ENCODE data around the gene ADAMTSL1. TPM values are rescaled to one million over a fixed set of nuclear protein-coding genes. Genes with fewer than 3 reads are reported as not detected.

Gene ADAMTSL1
- total and polyA plus RNA-seq, 8 donors, result 1.1 to 98.8 (median 8.4) TPM

DNA sequence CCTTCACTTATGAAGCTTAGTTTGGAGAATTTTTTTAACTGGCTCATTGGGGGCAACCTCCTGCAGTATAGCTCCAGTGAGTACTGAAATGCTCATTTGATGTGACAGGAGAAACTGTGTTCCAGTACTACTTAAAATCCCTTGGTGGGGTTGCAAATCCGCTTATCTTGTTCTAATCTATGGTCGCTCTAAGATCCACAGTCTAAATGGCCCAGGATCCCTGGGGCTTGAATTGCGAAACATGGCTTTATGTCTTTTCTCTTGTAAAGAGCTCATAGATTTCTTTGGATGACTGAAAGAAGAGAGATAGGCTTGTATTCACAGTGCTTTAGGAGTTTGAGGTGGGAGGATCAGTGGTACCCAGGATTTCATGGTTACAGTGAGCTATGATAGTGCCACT lies 52.7 kb downstream of the ADAMTSL1 start:
- Histone ChIP-seq H3K36me3 (no peaks in the 10 kb centered on the region), H3K4me3 (no peak overlapping the region), H3K9me3 (no peaks in the 10 kb centered on the region), H3K4me1 (no peaks in the 10 kb centered on the region), H3K27ac (no peak overlapping the region), H3K27me3 (no peaks in the 10 kb centered on the region)
- intact Hi-C loops (cut with DNase I; ENCODE audit: low total_unique reads), result no loop called here
- DNase-seq, result no peak
- TF ChIP-seq EP300 (IDR thresholded peaks at IDR 0.05), result no peak
- TF ChIP-seq POLR2AphosphoS5 (IDR thresholded peaks at IDR 0.05), result no peak
- no peak for TF ChIP-seq POLR2A (IDR thresholded peaks at IDR 0.05)
- TF ChIP-seq, protein P1, sequence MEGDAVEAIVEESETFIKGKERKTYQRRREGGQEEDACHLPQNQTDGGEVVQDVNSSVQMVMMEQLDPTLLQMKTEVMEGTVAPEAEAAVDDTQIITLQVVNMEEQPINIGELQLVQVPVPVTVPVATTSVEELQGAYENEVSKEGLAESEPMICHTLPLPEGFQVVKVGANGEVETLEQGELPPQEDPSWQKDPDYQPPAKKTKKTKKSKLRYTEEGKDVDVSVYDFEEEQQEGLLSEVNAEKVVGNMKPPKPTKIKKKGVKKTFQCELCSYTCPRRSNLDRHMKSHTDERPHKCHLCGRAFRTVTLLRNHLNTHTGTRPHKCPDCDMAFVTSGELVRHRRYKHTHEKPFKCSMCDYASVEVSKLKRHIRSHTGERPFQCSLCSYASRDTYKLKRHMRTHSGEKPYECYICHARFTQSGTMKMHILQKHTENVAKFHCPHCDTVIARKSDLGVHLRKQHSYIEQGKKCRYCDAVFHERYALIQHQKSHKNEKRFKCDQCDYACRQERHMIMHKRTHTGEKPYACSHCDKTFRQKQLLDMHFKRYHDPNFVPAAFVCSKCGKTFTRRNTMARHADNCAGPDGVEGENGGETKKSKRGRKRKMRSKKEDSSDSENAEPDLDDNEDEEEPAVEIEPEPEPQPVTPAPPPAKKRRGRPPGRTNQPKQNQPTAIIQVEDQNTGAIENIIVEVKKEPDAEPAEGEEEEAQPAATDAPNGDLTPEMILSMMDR (IDR thresholded peaks at IDR 0.05), result no peak
- WGBS, 5 donors, result 91 to 95% (median 93%) methylated on average over 3 of the region's 3 CpGs

DNA sequence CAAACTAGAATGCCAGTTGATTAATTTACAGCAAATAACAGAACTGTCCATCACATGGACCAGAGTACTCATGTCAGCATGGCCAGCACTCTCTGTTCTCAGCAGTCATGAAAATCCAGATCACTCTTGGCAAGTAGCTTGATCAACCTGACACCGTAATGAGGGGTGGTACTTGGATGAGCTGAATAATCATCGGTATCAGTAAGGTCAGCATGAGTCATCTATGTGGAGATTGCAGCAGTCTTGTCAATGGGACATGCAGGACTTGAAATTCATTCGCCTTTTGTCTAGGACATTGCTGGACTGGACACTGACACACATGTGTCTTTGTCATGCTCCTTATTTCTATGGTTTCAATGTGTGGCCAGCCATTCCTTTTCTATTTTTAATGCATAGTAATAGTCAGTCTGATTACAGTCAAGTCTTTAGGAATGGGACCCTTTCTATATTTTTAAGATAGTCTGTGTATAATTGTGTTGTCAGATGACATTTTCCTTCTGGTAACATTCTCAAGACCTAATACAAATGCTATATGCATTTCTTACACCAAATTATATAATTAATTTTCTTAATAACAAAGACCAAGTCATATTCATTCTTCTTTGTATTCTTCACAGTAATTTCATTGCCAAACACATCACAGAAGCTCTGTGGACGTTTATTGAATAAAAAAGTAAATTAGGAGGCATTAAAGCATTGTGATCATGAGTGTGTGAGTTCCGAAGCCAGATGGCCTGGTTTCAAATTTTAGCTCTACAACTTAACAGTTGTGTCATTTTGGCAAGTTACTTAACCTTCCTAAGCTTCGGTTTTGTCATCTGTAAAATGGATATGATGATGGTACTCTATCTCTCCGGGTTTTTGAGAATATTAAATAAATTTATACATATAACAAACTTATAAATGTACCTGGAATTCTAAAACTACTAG lies 57.4 kb downstream of the ADAMTSL1 start:
- no peak overlapping the region for H3K4me3 ChIP-seq
- no peak for TF ChIP-seq POLR2AphosphoS5 (IDR thresholded peaks at IDR 0.05)
- TF ChIP-seq POLR2A (IDR thresholded peaks at IDR 0.05), result no peak
- TF ChIP-seq EP300 (IDR thresholded peaks at IDR 0.05), result no peak
- TF ChIP-seq, protein P1 (IDR thresholded peaks at IDR 0.05), result no peak
- no peak overlapping the region for H3K27ac ChIP-seq
- intact Hi-C loops (cut with DNase I; ENCODE audit: low total_unique reads), result no loop called here
- peaks cover 0 to 7% (median 0%) of the 10 kb centered on the region in 4 donors for H3K36me3 ChIP-seq
- peak in 1 of 2 donors; percentile 20 for DNase-seq
- WGBS, 5 donors, result 72 to 84% (median 79%) methylated on average over 7 of the region's 7 CpGs
- H3K4me1 ChIP-seq, result no peaks in the 10 kb centered on the region
- no peaks in the 10 kb centered on the region for H3K27me3 ChIP-seq
- peaks cover 3 to 19% (median 16%) of the 10 kb centered on the region in 4 donors for H3K9me3 ChIP-seq

DNA sequence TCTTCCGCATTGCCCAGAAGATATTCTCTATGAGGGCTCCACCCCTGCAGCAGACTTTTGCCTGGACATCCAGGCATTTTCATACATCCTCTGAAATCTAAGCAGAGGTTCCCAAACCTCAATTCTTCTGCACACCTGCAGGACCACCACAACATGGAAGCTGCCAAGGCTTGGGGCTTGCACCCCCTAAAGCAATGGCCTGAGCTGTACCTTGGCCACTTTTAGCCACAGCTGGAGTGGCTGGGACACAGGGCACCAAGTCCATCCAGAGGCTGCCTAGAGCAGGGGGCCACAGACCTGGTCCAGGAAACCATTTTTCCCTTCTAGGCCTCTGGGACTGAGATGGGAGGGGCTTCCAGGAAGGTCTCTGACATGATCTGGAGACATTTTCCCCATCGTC lies 60.7 kb downstream of the ADAMTSL1 start:
- Histone ChIP-seq H3K27me3 (no peaks in the 10 kb centered on the region), H3K4me3 (no peak overlapping the region), H3K36me3 (peaks cover 0 to 7% (median 0%) of the 10 kb centered on the region in 4 donors), H3K4me1 (no peaks in the 10 kb centered on the region), H3K9me3 (peaks cover 3 to 19% (median 16%) of the 10 kb centered on the region in 4 donors), H3K27ac (no peak overlapping the region)
- no peak for TF ChIP-seq POLR2AphosphoS5 (IDR thresholded peaks at IDR 0.05)
- no peak for TF ChIP-seq POLR2A (IDR thresholded peaks at IDR 0.05)
- TF ChIP-seq, protein P1 (IDR thresholded peaks at IDR 0.05), result no peak
- no peak for TF ChIP-seq EP300 (IDR thresholded peaks at IDR 0.05)
- intact Hi-C loops (cut with DNase I; ENCODE audit: low total_unique reads), result no loop called here
- WGBS, 5 donors, result 89 to 100% (median 96%) methylated on average over 2 of the region's 2 CpGs
- DNase-seq, result no peak

DNA sequence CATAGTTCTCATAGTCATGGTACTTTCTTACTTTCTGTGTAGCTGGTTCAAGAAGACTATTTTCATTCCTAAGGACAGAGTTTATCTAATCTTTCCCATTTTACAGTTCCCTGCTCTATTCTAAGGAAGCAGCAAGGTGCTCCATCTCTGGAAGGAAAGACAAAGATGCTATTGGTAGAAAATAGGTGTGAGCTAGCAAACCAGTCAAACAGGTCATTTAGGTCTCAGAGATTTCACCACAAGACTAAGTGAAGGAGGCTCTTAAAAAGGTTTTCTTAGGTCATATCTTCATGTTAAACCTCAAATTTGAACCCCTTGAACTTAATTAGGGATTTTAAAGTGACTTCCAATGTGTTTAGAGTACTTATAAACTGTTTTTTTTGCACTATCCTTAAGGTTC lies 62.6 kb downstream of the ADAMTSL1 start:
- TF ChIP-seq POLR2AphosphoS5 (IDR thresholded peaks at IDR 0.05) (no peak), POLR2A (IDR thresholded peaks at IDR 0.05) (no peak), EP300 (IDR thresholded peaks at IDR 0.05) (no peak)
- TF ChIP-seq, protein P1 (IDR thresholded peaks at IDR 0.05), result no peak
- no peak for DNase-seq
- Histone ChIP-seq H3K36me3 (peaks cover 0 to 7% (median 0%) of the 10 kb centered on the region in 4 donors), H3K9me3 (peaks cover 3 to 19% (median 16%) of the 10 kb centered on the region in 4 donors), H3K4me1 (no peaks in the 10 kb centered on the region), H3K4me3 (no peak overlapping the region), H3K27me3 (no peaks in the 10 kb centered on the region), H3K27ac (no peak overlapping the region)
- intact Hi-C loops (cut with DNase I; ENCODE audit: low total_unique reads), result no loop called here

Measured in stomach (tissue), 9 donors.